Neutrophil (primary cell): ENCODE measurements around the gene ZNF701.
"Not testable (repeated sequence)": the region's sequence is repeated elsewhere in the genome, so short reads cannot be mapped to it uniquely, and the experiment has no call there.

Source experiments
- H3K27ac ChIP-seq: fragments of 200-600 bp; sonication (generic); 2 replicates; pipeline ENCODE4 v1.5.1; 2016; ENCODE audit warnings: mild to moderate bottlenecking, moderate library complexity
- H3K27me3 ChIP-seq: fragments of 200-600 bp; sonication (generic); 2 replicates; pipeline ENCODE4 v1.6.0; 2016; ENCODE audit warnings: mild to moderate bottlenecking
- H3K36me3 ChIP-seq: fragments of 200-600 bp; sonication (generic); 2 replicates; pipeline ENCODE4 v1.5.1; 2017
- H3K4me1 ChIP-seq, 2 experiments: fragments of 200-600 bp in 1 of 2; sonication (generic) in 1 of 2; 1 replicate in 1 of 2; 2 replicates in 1 of 2; pipeline versions ENCODE4 v1.5.1 to v1.6.1; 2013 to 2016; ENCODE audit warnings: low read depth in 1 of 2, low read length in 1 of 2, mild to moderate bottlenecking in 1 of 2, moderate library complexity in 1 of 2; ENCODE audit not compliant: control insufficient read depth in 1 of 2, insufficient read depth in 1 of 2
- H3K4me3 ChIP-seq, 2 experiments: fragments of 200-600 bp in 1 of 2; sonication (generic) in 1 of 2; 1 replicate in 1 of 2; 2 replicates in 1 of 2; pipeline ENCODE4 v1.5.1; 2013 to 2016; ENCODE audit warnings: low read depth in 1 of 2, low read length in 1 of 2, mild to moderate bottlenecking in 1 of 2, moderate library complexity in 1 of 2
- H3K9me3 ChIP-seq: fragments of 200-600 bp; sonication (generic); 2 replicates; pipeline ENCODE4 v1.5.1; 2016
- TF ChIP-seq, protein P1 (sequence below): fragments of 200-600 bp; sonication (generic); IDR thresholded peaks from 2 replicates; pipeline ENCODE4 v1.5.1; 2016; ENCODE audit warnings: antibody characterized with exemption

ZNF701 gene

DNA sequence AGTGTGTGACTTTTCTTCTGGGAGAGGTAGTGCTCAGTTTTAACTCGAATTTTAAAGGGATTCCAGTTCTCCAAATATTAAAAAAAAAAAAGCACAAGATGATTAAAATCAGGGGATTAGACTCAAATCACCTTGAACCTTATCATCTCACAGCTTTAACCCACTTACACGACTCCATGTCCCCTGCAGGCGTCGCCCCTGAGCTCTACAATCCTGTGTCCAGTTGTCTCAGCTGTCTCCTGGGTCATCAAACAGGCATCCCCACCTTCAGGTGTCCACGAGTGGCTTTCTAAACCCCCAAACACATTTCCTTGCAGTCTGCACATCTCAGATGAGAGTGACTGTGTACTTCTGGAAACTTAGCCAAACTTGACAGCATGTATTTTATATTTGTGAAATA is 28.5 kb upstream of the ZNF701 start:
- TF ChIP-seq, protein P1, sequence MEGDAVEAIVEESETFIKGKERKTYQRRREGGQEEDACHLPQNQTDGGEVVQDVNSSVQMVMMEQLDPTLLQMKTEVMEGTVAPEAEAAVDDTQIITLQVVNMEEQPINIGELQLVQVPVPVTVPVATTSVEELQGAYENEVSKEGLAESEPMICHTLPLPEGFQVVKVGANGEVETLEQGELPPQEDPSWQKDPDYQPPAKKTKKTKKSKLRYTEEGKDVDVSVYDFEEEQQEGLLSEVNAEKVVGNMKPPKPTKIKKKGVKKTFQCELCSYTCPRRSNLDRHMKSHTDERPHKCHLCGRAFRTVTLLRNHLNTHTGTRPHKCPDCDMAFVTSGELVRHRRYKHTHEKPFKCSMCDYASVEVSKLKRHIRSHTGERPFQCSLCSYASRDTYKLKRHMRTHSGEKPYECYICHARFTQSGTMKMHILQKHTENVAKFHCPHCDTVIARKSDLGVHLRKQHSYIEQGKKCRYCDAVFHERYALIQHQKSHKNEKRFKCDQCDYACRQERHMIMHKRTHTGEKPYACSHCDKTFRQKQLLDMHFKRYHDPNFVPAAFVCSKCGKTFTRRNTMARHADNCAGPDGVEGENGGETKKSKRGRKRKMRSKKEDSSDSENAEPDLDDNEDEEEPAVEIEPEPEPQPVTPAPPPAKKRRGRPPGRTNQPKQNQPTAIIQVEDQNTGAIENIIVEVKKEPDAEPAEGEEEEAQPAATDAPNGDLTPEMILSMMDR: no peak
- Histone ChIP-seq H3K4me1 (peaks cover under 1 to 6% of the 10 kb centered on the region in 2 experiments), H3K27ac (no peak overlapping the region), H3K36me3 (peaks cover 34% of the 10 kb centered on the region), H3K4me3 (no peak overlapping the region), H3K27me3 (no peaks in the 10 kb centered on the region), H3K9me3 (no peaks in the 10 kb centered on the region)

DNA sequence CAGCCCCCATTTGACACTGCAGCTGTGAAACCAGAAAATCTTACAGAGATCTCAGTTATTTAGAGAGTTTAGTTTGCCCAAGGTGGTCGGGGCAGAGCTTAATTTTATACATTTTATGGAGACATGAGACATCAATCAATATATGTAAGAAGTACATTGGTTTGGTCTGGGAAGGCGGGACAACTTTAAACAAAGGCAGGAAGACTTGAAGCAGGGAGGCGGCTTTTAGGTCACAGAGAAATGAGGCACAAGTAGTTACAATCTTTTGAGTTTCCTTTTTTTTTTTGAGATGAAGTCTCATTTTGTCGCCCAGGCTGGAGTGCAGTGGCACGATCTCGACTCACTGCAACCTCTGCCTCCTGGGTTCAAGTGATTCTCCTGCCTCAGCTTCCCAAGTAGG is 27.5 kb upstream of the ZNF701 start:
- H3K9me3 ChIP-seq, H3K4me3 ChIP-seq, H3K4me1 ChIP-seq, H3K27me3 ChIP-seq, H3K27ac ChIP-seq: not testable (repeated sequence)
- peaks cover 34% of the 10 kb centered on the region for H3K36me3 ChIP-seq

DNA sequence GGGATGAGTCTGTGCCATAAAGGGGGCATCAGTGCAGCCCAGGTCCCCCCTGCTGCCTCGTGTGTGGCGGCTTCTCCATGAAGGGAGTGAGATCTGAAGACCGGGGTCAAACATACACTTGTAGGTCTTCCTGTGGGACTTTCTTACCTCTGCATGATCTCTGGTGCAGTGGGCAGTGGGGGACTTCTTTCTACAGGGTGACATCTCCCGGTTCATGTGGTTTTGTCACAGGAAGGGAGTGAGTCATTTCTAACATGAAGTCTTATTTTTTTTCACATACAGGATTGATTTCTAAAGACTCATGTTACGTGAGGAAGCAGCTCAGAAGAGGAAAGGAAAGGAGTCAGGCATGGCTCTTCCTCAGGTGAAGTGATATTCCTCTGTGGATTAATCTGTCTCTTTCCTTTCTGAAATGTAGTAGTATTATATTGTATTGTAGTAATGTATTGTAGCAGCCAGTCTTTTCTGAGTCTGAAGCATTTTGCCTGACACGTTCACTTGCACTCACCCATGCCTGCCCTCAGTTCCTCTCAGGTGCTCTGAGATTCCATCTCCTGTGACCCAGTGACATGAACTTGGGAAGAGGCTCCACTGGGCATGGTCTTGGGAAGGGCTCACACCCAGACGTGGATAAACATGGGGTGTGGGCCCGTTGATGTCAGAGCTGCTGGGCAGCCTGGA is 27.0 kb upstream of the ZNF701 start:
- Histone ChIP-seq H3K36me3 (peaks cover 40% of the 10 kb centered on the region), H3K27ac (no peak overlapping the region), H3K4me1 (peaks cover 0 to 2% of the 10 kb centered on the region in 2 experiments), H3K9me3 (peaks cover under 1% of the 10 kb centered on the region), H3K4me3 (no peak overlapping the region), H3K27me3 (no peaks in the 10 kb centered on the region)
- TF ChIP-seq, protein P1: no peak

GRCh38 chr19:52554216-52554971 is 15.7 kb upstream of the ZNF701 start:
- H3K4me3 ChIP-seq: no peak overlapping the region
- H3K36me3 ChIP-seq: peaks cover 33% of the 10 kb centered on the region
- TF ChIP-seq, protein P1: no peak

DNA sequence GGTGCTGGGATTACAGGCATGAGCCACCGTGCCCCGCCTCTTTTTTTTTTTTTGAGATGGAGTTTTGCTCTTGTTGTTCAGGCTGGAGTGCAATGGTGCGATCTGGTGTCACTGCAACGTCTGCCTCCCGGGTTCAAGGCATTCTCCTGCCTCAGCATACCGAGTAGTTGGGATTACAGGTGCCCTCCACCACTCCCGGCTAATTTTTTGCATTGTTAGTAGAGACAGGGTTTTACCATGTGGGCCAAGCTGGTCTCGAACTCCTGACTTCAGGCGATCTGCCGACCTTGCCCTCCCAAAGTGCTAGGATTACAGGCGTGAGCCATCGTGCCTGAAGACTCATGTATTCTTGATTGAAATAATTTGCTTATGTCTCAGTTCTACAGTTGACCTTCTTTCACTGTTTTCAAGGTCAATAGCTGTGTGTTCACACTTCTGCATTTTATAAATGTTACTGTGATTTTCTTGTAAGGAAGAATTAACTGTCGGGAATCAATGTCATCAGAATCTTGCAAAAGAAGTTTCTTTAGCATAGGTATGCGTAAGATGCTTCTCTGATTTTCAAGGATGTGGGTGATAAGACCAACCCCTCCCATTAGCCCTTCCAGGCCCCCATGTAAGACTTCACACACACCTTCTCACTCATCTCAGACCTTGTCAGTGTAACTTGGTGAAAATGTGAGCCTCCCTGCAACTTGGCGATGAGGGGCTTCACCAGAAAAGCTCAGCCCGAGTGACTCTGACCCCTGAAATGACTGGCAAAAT is 12.7 kb upstream of the ZNF701 start:
- H3K27me3 ChIP-seq: no peaks in the 10 kb centered on the region
- H3K4me1 ChIP-seq: no peaks in the 10 kb centered on the region
- no peak overlapping the region for H3K27ac ChIP-seq
- H3K4me3 ChIP-seq: no peak overlapping the region
- peaks cover 17% of the 10 kb centered on the region for H3K36me3 ChIP-seq
- peaks cover 67% of the 10 kb centered on the region for H3K9me3 ChIP-seq
- TF ChIP-seq, protein P1: no peak

More at GRCh38 chr19:52554216-52554971, 15.7 kb upstream of the ZNF701 start:
- H3K4me1 ChIP-seq: no peaks in the 10 kb centered on the region
- H3K27ac ChIP-seq: no peak overlapping the region
- H3K27me3 ChIP-seq: no peaks in the 10 kb centered on the region
- peaks cover 66% of the 10 kb centered on the region for H3K9me3 ChIP-seq

- H3K4me3 ChIP-seq, H3K27ac ChIP-seq, H3K36me3 ChIP-seq, H3K27me3 ChIP-seq, H3K4me1 ChIP-seq: not testable (repeated sequence)
- H3K9me3 ChIP-seq: peaks cover 66% of the 10 kb centered on the region
These were observed 11.2 kb upstream of the ZNF701 start for GRCh38 chr19:52558732-52559445.

GRCh38 chr19:52561611-52562010 is 8.5 kb upstream of the ZNF701 start:
- peaks cover 55% of the 10 kb centered on the region for H3K9me3 ChIP-seq
- not testable (repeated sequence) for H3K27ac ChIP-seq, H3K36me3 ChIP-seq, H3K27me3 ChIP-seq, H3K4me1 ChIP-seq, H3K4me3 ChIP-seq
